Brain microvascular endothelial cell (primary cell): ENCODE measurements around the gene PIP4K2A.

ENCODE experiments used
- DNase-seq: peaks from one replicate; pipeline ENCODE4 v3.0.0-alpha.2; 2020
- H3K27ac ChIP-seq: fragments of 250-450 bp; sonication (Bioruptor Pico); 2 replicates; pipeline ENCODE4 v1.5.1; 2020; ENCODE audit warnings: mild to moderate bottlenecking, moderate library complexity
- H3K27me3 ChIP-seq: fragments of 250-450 bp; sonication (Bioruptor Pico); replicated peaks from 2 replicates; pipeline ENCODE4 v1.5.1; 2020; ENCODE audit warnings: mild to moderate bottlenecking
- H3K36me3 ChIP-seq: fragments of 250-450 bp; sonication (Bioruptor Pico); replicated peaks from 2 replicates; pipeline ENCODE4 v1.5.1; 2020; ENCODE audit warnings: mild to moderate bottlenecking
- H3K4me3 ChIP-seq: 2 replicates; pipeline ENCODE4 v1.5.1; 2011; ENCODE audit warnings: low read depth, mild to moderate bottlenecking, control low read depth, low read length, moderate library complexity
- CTCF ChIP-seq: IDR thresholded peaks from 2 replicates; pipeline ENCODE4 v1.5.1; 2011; ENCODE audit warnings: low read depth, mild to moderate bottlenecking, moderate library complexity, low read length, control low read depth, inconsistent platforms; ENCODE audit errors: missing control alignments
- in situ Hi-C: cut with HindIII; loops from 2 replicates; pipeline ENCODE4 v1.10.0; 2017; ENCODE audit warnings: low sequenced_read_pairs, low pct_ligation_motif_present

PIP4K2A gene

GRCh38 chr10:22561909-22562308 lies 152.5 kb downstream of the PIP4K2A start:
- H3K36me3 ChIP-seq: no peaks in the 10 kb centered on the region
- in situ Hi-C loops: no loop called here
- no peak for TF ChIP-seq CTCF
- H3K27me3 ChIP-seq: no peaks in the 10 kb centered on the region
- no peak overlapping the region for H3K4me3 ChIP-seq
- no peak overlapping the region for H3K27ac ChIP-seq
- no peak for DNase-seq

GRCh38 chr10:22560913-22561239 lies 153.5 kb downstream of the PIP4K2A start:
- Histone ChIP-seq H3K36me3 (no peaks in the 10 kb centered on the region), H3K4me3 (no peak overlapping the region), H3K27ac (no peak overlapping the region), H3K27me3 (no peaks in the 10 kb centered on the region)
- no peak for TF ChIP-seq CTCF
- in situ Hi-C loops: no loop called here
- DNase-seq: no peak

GRCh38 chr10:22560096-22560912 lies 154.1 kb downstream of the PIP4K2A start:
- no peak for DNase-seq
- no peak overlapping the region for H3K4me3 ChIP-seq
- TF ChIP-seq CTCF: no peak
- H3K36me3 ChIP-seq: no peaks in the 10 kb centered on the region
- no peaks in the 10 kb centered on the region for H3K27me3 ChIP-seq
- H3K27ac ChIP-seq: no peak overlapping the region
- in situ Hi-C loops: no loop called here

GRCh38 chr10:22557321-22557720 lies 157.1 kb downstream of the PIP4K2A start:
- in situ Hi-C loops: no loop called here
- Histone ChIP-seq H3K27me3 (no peaks in the 10 kb centered on the region), H3K4me3 (no peak overlapping the region), H3K27ac (no peak overlapping the region), H3K36me3 (no peaks in the 10 kb centered on the region)
- no peak for TF ChIP-seq CTCF
- DNase-seq: no peak

GRCh38 chr10:22556774-22557173 lies 157.6 kb downstream of the PIP4K2A start:
- DNase-seq: no peak
- Histone ChIP-seq H3K4me3 (no peak overlapping the region), H3K27ac (no peak overlapping the region), H3K27me3 (no peaks in the 10 kb centered on the region), H3K36me3 (no peaks in the 10 kb centered on the region)
- in situ Hi-C loops: no loop called here
- no peak for TF ChIP-seq CTCF
